NCI-H146 treated with DMSO at 0.1 percent for 48 hours (cell line): Measurements from ENCODE around the gene ARHGEF17.

Experiments used
- DNase-seq: peaks from one replicate; lab custom pipeline; 2025; ENCODE audit not compliant: unreplicated experiment; lab: John Stamatoyannopoulos, UW

Gene ARHGEF17

DNA sequence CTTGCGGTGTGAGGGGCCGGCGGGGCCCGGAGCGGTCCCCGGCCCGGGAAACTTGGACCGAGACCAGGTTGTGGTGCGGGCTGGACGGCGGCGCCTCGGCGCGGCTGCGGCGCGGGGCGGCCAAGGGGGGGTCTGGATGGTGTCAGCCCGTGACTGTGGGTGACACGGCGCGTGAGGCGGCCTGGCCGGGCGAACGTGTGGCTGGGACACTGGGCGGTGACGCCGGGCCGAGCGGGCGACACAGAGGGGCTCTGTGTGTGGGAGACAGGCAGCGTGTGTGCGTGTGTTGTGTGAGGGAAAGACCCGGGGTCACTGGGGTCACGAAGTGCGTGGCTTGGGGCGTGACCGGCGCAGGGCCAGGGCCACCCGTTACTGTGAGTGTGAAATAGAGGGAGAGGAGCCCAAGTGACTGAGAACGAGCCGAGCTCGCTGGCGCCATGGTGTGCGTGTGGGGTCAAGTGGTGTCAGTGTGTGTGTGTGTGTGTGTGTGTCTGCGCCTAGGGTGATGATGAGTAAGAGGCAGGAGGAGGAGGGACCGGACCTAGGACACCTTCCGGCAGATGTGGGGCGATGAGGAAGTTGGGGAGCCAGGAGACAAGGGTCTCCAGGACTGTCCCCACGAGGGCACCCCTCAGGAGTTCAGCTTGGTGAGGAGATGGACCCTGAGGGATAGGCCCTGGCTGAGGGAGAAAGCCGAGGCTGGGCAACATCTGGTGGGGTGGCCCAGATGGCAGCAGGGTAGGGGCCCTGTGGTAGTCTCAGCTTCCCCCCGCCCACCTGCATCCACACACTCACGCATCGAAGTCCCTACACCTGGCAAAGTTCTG lies 68.9 kb downstream of the ARHGEF17 start:
- DNase-seq: peak; percentile 17

GRCh38 chr11:73379189-73379880 lies 71.3 kb downstream of the ARHGEF17 start:
- DNase-seq: no peak

GRCh38 chr11:73380331-73380730 lies 72.3 kb downstream of the ARHGEF17 start:
- no peak for DNase-seq

DNA sequence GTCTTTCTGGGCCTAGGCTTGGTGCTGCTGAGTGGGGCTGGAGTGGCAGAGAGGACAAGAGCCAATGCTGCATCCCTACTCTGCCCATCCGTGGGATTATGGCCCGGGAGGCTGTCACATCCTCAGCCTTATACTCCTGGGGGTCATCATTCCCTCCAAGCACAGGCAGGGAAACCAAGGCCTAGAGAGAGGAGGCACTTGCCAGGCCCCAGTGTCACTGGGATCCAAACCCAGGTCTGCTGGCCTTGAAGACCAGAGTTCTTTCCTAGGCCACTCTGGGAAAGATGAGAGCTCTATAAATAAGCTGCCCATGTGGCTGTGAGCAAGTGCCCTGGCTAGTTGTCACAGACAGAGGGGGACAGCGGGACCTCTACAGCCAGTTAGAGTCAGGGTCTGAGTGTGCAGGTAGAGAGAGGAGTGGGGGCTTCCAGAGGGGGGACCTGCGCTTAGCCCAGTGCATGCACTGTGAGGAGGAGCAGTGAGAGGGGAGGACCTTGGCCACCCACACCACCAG lies 72.9 kb downstream of the ARHGEF17 start:
- DNase-seq: no peak

- no peak for DNase-seq
Observed at GRCh38 chr11:73381589-73381988, 73.5 kb downstream of the ARHGEF17 start.

GRCh38 chr11:73382183-73382582 lies 74.1 kb downstream of the ARHGEF17 start:
- no peak for DNase-seq

DNA sequence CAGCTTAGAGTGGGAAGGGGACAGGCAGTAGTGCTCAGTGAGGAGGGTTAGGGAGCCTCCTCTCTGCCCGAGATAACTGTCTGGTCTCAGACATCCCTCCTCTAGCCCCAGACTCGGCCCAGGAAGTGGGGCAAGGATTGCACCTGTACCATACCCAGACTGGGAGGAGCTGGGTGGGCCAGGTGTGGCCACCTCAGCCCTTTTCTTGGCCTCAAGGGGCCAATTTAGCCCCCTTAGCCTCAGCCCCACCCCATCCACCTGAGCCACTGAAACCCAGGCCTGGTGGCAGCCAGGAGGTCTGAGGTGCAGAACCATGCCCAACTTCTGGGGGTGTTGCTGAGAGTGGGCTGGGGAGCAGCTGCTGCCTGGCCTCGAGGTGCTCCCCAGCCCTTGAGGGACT lies 74.7 kb downstream of the ARHGEF17 start:
- DNase-seq: no peak

DNA sequence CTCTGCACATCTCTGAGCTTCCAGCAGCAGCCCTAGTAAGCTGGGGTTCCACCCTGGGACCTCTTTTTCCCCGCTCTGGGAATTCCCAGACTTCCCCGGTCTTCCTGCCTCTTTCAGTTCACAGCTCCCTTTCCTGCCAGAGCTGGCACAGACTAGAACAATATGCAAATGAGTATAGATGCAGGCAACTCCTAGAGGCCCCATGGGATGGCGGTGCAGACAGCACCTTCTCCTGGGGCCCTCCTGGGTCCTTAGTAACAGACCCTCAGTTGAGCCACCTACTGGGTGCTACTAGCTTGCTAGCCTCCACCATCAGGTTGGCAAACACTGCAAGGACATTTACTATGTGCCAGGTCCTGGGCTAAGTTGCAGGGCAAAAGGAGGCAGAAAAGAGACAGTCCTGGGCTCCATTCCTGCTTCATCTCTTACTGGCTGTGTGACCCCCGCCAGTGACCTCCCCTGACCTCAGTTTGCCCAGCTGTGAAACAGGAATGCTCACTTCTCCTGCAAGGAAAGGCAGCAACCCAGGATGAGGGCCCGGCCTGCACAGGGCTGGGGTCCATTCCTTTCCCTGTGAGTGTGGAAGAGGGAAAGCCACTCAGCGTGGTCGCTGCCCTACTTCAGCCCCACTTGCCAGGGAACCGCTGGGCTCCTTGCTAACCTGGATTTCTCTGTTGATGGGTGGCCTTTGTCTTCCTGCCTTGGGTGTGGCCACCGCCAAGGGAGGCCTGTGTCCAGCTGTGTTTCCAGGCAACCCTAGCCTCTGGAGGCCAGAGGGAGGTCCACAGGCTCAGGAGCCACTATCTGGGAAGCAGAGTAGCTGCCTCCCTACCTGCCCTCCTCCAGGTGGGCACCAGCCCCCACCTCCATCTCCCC lies 75.4 kb downstream of the ARHGEF17 start:
- peak; percentile 30 for DNase-seq

DNA sequence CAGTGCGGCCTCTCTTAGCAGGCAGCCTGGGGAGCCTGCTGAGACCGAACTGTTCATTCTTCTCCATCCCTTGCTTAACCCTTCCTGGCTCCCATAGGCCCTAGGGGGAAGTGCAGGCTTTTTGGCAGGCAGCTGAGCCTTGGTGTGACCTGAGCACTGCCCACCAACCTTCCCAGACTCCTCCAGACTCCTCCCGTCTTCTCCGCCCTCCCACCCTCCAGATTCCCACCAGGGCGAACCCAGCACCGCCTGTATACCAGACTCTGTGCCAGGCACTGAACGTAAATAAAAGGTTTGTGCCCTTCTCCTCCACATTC lies 76.0 kb downstream of the ARHGEF17 start:
- DNase-seq: no peak

DNA sequence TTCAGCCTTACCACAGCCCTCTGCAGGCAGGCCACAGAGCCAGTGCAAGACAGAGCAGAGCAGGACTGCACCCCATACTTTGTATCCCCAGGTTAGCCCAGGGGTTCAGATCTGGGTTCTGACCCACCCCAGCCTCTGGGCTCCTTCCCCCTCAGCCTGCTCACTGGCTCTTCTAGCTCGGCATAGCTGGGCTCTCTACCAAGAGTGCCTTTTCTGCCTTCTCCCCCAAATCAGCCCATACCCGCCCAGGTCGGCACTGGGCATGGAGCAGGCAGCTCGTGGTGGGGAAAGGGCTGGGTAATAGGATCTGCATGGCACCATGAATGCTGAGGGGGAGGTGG lies 76.4 kb downstream of the ARHGEF17 start:
- no peak for DNase-seq

- DNase-seq: no peak
Observed at GRCh38 chr11:73384872-73385689, 77.0 kb downstream of the ARHGEF17 start.

- DNase-seq: no peak
Observed at GRCh38 chr11:73386016-73386415, 77.9 kb downstream of the ARHGEF17 start.

GRCh38 chr11:73386546-73386945 lies 78.5 kb downstream of the ARHGEF17 start:
- no peak for DNase-seq

- DNase-seq: no peak
Observed at GRCh38 chr11:73387594-73388264, 79.7 kb downstream of the ARHGEF17 start.

DNA sequence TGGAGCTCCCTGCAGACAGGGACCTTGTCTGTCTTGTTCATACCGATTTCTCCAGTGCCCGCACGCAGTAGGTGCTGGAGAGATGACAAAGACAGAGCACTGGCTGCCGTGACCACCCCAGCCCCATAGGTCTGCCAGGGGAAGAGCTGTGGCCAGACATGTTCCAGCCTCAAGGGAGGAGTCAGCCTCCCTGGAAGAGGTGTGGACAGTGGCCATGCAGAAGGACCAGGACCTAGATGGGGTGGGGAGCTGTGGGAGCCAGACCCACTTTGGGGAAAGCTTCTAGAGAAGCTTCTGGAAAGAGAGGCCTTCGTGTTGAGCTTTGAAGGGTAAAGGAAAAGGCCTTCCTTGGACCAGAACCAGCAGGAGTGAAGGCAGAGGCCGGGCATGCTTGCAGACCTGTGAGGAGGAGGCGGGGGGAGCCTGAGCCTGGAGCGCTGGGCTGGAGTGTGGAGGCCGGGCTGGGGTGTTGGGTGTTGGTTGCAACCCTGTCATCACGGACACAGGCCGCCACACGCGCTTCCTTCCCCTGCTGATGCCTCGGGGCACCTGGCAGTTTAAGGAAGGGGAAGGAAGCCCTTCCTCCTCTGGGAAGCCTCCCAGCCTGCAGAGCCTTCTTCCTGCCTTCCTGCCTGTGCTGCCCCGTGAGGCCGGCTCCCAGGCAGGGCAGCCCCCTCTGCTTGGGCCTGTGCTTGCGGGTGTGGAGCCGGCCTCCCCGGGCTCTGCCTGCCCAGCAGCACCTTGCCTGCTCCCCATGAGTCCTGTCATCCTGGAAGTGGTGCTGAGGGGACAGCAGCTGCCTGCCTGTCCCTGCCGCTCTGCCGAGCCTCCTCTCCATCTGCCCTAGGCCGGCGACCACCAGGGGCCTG lies 80.4 kb downstream of the ARHGEF17 start:
- DNase-seq: no peak

DNA sequence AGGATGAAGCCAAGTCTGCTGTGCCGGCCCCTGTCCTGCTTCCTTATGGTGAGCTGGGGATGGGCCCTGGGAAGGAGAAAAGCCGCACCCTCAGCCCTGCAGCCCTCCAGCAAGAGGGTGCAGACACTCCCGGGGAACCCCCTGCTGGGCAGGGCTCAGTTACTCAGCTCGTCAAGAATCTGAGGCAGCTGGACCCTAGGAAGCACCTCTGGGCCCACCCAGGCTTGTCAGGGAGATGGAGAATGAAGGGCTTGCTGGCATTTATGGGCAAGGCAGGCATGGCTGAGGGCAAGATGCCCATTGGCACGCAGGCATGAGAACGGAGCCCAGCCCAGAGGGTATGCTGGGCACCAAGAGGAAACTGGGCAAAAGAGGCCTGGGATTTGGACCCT lies 81.1 kb downstream of the ARHGEF17 start:
- no peak for DNase-seq

GRCh38 chr11:73389916-73390315 lies 81.8 kb downstream of the ARHGEF17 start:
- DNase-seq: no peak

GRCh38 chr11:73390601-73391565 lies 82.8 kb downstream of the ARHGEF17 start:
- DNase-seq: no peak
